RKO (cell line): ENCODE data around the gene SIPA1.
"Not testable (repeated sequence)": the region's sequence is repeated elsewhere in the genome, so short reads cannot be mapped to it uniquely, and the experiment has no call there.

ENCODE experiments used
- DNase-seq: peaks from one replicate; pipeline ENCODE4 v3.0.0-alpha.2; 2016; ENCODE audit warnings: low spot score

Gene SIPA1

GRCh38 chr11:65623177-65623576 is 14.7 kb upstream of the SIPA1 start:
- no peak for DNase-seq

DNA sequence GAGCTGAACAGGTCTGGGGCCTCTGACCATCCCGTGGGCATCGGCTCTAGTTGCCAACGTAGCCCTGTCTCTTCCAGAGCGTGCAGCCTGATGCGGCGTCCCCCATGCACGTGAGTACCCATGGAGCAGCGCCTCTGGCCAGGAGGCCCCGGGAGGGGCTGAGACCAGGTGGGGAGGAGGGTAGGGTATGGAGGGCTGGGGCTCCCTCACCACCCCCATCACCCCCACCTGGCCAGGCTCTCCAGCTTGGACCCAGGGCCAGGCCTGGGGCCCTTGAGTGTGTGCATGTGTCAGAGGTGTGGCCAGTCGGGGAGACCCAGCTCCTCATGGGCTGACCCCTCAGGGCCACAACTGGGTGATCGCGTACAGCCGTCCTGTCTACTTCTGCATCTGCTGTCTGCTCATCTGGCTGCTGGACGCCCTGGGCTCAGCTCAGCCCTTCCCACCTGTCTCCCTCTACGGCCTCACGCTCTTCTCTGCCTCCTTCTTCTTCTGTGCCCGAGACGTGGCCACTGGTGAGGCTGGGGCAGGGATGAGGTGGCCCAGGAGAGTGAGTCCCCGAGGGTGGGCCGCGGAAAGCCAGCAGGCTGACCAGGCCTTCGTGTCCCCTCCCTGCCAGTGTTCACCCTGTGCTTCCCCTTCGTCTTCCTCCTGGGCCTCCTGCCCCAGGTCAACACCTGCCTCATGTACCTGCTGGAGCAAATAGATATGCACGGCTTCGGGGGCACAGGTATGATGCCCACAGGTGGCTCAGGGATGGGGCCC is 13.9 kb upstream of the SIPA1 start:
- no peak for DNase-seq

GRCh38 chr11:65624931-65625627 is 12.8 kb upstream of the SIPA1 start:
- DNase-seq = no peak

DNA sequence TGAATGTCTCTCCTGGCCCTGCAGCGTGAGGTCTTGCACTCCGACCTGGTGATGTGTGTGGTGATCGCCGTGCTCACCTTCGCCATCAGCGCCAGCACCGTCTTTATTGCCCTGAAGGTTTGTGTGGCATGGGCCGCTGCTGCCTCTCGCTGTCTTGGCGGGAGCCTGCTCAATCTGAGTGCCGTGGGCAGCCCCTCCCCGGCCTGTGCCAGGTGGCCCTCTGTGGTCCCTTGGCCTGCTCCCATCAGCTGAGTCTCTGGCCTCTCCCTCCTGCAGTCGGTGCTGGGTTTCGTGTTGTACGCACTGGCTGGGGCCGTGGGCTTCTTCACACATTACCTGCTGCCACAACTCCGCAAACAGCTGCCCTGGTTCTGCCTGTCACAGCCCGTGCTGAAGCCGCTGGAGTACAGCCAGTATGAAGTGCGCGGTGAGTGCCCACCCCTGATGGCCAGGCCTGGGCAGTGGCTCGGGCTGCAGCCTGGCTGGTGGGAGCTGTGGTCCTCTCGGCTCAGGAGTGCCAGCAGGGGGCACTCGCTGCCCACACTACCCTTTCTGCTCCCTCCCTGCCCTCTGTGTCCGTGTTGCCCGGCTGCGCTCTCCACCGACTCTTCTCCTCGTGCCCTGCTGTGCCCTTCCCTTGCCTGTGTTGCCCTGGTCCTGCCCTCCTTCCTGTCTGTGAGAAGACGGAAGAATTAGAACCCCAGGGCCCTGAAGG is 12.1 kb upstream of the SIPA1 start:
- no peak for DNase-seq

DNA sequence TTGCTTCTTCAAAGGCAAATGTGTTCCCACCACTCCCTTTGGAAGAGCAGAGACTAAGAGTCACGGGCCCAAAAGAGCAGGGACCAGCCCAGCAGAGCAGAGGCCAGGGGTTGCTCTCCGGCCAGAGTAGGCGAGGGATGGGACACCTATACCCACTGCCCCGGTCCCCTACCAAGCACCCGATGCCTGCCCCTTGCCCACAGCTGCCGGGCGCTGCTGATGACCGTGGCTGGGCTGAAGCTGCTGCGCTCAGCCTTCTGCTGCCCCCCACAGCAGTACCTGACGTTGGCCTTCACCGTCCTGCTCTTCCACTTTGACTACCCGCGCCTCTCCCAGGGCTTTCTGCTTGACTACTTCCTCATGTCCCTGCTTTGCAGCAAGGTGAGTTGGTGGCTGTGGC is 10.7 kb upstream of the SIPA1 start:
- no peak for DNase-seq

- DNase-seq = no peak
Measured at GRCh38 chr11:65629579-65629978, 8.3 kb upstream of the SIPA1 start.

GRCh38 chr11:65630215-65630614 is 7.7 kb upstream of the SIPA1 start:
- DNase-seq = no peak

DNA sequence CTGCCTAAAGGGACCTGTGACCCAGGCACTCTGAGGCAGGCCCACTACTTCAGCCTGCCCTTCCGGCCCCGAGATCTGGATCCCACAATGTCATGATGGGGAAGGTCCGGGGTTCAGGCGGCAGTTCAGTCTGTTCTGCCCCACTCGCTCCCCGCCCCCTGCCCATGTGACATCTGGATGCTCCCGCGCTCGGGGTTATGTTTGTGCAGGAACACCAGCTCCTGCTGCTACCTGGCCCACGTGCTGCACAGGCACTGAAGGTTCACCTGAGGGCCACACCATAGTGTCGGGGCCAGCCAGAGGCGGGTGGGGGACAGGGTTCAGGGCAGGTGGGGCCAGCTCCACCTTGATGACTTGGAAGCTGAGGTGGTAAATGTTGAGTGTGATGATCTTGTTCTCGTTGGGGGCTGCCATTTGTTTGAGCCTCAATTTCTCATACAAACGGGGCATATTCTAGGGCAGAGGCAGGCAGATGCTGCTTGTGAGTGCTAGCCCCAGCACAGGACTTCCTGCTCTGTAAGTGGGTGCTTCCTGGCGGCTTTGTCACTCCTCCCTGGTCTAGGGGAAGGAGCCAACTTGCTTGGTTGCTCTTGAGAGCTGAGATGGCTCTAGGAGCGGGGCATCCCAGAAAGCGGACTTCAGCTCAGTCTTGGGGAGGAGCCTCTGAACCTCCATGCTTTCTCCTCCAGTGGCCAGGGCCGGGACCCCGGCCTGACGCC is 4.4 kb upstream of the SIPA1 start:
- DNase-seq = no peak

GRCh38 chr11:65634109-65634436 is 3.8 kb upstream of the SIPA1 start:
- DNase-seq = no peak

DNA sequence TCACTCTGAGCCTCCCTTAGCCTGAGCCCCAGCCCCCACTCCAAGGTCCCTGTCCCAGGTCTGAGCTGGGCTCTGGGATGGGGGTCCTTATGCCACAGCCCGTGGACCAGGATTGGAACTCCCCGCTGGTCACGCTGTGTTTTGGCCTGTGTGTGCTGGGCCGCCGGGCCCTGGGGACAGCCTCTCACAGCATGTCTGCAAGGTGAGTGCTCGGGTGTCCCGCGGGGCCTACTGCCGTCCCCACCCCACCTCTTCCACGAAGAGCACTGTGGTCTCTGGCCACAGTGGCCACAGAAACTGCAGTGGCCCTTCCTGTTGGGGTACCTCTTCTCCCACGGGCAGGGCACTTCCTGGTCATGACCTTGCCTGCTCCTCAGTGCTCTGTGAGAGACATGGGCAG is 3.5 kb upstream of the SIPA1 start:
- DNase-seq = no peak

DNA sequence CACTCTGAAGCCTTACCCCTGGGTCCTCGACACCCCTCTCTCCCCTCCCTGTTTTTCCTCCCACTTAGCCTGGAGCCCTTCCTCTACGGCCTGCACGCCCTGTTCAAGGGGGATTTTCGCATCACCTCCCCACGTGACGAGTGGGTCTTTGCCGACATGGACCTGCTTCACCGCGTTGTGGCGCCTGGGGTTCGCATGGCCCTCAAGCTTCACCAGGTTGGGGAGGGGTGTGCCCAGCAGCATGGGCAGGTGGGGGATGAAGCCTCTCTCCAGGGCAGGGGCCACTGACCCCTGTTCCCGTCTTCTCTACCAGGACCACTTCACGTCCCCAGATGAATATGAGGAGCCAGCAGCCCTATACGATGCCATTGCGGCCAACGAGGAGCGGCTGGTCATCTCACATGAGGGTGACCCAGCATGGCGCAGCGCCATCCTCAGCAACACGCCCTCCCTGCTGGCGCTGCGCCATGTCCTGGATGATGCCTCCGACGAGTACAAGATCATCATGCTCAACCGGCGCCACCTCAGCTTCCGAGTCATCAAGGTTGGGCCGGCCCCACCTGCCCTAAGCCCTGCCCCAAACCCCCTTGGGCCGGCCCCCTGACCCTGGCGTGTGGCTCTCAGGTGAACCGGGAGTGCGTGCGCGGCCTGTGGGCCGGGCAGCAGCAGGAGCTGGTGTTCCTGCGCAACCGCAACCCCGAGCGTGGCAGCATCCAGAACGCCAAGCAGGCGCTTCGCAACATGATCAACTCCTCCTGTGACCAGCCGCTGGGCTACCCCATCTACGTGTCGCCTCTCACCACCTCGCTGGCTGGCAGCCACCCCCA is 2.8 kb upstream of the SIPA1 start:
- DNase-seq = no peak

- DNase-seq = no peak
Measured at GRCh38 chr11:65636108-65637031, 1.5 kb upstream of the SIPA1 start.

DNA sequence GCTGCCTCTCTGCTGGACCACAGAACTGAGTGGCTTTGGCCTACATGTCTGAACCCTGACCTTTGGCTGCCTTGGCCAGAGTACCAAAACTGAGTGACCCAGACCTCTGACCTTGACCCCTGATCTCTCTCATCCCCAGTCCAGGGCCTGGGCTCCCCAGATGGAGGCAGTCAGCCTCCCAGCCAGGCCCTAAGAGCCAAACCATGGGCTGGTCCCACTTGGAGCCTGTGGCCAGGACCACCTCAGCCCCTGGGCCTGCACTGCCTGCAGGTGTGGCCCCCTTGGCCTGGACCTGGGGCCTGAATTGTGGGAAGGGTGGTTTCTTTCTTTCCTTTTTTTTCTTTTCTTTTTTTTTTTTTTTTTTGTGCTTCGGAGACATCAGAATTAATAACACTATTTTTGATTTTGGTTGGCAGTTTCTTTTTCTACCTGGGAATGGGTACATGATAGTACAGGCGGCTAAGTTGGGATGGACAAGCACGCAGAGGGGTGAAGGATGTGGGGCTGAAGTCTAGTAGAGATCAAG is 806 bp upstream of the SIPA1 start:
- no peak for DNase-seq

GRCh38 chr11:65639228-65639597 is 1.3 kb downstream of the SIPA1 start:
- not testable (repeated sequence) for DNase-seq

GRCh38 chr11:65639623-65640482 is 2.0 kb downstream of the SIPA1 start:
- DNase-seq = no peak

DNA sequence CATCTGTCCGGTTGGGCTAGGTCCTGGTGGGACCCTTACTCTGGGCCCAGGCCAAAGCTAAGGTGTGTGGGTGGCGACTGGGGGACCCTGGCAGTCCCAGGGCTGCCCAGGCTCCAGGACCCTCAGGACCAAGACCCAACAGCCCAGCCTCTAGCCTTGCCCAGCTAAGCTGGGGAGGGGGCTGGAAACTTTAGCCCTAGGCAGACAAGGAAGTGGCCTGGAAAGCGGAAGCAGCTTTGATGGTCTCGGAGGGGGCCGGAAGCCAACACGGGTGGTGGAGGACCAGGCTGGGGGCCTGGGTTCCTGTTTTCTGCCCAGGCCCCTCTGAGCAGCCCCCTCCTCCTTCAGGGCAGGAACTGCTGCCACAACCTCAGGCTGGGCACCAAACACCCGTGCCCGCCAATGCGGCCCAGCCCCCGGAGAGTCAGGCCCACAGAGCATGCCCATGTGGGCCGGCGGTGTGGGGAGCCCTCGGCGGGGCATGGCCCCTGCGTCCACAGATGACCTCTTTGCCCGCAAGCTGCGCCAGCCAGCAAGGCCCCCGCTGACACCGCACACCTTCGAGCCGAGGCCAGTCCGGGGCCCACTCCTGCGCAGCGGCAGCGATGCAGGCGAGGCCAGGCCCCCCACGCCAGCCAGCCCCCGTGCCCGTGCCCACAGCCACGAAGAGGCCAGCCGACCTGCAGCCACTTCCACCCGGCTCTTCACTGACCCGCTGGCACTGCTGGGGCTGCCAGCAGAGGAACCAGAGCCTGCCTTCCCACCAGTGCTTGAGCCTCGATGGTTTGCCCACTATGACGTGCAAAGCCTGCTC is 2.8 kb downstream of the SIPA1 start:
- DNase-seq = no peak

DNA sequence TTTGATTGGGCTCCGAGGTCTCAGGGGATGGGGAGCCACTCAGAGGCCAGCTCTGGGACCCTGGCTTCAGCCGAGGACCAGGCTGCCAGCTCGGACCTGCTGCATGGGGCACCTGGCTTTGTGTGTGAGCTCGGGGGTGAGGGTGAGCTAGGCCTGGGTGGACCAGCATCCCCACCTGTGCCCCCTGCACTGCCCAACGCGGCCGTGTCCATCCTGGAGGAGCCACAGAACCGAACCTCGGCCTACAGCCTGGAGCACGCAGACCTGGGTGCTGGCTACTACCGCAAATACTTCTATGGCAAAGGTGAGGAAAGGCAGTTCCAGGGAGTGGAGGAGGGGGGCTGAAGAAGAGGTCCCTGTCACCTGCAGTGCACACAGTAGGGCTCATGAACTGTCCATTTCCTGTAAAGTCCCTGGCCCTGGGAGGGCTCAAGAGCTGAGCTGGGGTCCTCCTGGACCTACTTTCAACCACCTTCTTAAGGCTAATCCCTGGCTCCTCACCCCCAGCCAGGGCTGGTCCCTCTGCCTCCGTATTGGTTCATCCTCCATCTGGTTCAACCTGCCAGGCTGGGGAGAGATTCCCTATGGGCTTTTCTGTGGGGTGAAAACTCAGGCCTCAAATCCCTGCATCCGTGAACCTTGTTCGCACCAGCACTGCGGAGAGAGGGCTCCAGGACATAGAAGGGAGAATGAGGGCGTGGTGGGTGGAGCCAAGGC is 3.6 kb downstream of the SIPA1 start:
- no peak for DNase-seq
